OCI-LY3 (cell line): ENCODE results near the gene G0S2.

Experiments
- CTCF ChIP-seq: fragments of 200-600, 300-600 bp; sonication (generic); IDR thresholded peaks from 2 replicates; pipeline ENCODE4 v1.5.1; 2014; ENCODE audit warnings: antibody characterized with exemption, low read length, low read depth
- EZH2phosphoT487 ChIP-seq: fragments of 200-600 bp; shearing (Covaris generic); IDR thresholded peaks from 2 replicates; pipeline ENCODE4 v1.6.1; 2018; ENCODE audit warnings: antibody characterized with exemption, mixed run types, low read depth

GRCh38 chr1:209667708-209668107 is 7.5 kb upstream of the G0S2 start:
- TF ChIP-seq CTCF: no peak
- TF ChIP-seq EZH2phosphoT487: no peak
